Raji (cell line): Measurements from ENCODE around the gene IRX4.

Source experiments
- POLR2A ChIP-seq: IDR thresholded peaks from 2 replicates; pipeline ENCODE4 v1.6.1; 2011; ENCODE audit warnings: low read depth, low read length, control low read depth; ENCODE audit not compliant: insufficient read depth

The IRX4 gene

DNA sequence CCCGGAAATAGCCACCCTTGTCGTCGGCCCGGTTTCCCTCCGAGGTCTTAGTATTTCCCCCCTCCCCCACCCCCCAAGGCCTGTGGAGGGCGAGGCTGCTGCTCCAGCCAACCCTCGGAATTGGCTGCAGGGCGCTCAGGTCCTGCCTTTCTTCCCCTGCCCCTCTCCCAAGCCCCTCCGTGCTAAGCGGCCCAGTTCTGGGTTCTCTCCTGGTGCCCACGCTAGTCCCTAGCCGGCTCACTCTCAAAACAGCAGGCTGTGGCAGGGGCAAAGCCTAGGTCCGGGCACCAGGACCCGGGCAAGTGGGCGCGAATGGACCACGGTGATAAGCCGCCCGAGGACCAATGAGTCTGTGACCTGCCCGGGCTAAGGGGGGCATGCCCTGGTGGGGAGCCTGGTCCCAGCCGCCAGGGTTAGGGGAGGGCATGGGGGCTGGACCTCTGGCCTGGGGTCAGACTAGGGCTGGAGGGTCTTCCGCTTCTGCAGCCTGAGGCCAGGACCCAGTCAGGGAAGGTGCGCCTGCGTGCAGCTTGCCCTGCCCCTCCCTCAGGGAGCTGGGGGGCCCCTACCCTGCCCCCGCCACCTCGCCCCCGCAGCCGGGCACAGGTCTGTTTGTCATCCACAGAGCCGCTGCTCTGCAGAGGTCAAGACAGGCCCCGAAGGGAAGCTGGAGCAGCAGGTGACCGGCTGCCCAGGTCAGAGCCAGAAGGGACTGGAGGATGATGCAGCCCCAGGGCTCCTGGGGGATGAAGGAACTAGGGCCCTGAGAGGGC is 5.0 kb upstream of the IRX4 start:
- TF ChIP-seq POLR2A: no peak

DNA sequence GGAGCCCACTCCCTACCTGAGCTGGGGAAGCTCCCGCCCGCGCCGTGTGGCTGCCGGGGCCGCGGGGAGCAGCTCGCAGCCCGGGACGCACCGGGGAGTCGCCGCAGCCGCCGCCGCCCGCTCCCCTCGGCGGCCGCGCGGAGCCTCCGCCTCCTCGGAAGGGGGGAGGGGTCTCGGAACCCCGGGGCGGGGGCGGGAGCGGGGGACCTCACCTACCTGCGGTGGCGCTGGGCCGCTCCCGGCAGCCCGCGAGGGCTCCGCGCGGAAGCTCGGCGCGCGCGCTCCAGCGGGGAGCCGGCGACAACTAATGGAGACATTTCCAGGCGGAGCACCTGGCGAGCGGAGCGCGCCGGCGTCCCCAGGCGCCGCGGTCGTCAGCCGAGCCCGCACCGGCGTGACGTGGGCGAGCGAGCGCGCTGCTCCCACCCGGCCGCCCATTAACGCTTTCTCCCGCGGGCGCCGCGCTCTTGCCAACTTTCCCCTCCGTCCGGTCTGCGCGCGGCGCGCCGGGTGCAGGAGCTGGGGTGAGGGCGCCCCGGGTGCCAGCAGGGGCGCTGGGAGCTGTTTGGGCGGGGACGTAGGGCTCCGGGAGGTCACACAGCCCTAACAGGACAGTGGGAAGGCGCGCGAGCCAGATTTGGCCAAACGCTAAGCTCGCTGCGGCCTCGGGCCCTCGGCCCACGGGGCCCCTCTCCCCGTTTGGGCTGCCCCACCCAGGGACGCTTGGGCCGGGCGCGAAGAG is 4.3 kb upstream of the IRX4 start:
- no peak for TF ChIP-seq POLR2A

DNA sequence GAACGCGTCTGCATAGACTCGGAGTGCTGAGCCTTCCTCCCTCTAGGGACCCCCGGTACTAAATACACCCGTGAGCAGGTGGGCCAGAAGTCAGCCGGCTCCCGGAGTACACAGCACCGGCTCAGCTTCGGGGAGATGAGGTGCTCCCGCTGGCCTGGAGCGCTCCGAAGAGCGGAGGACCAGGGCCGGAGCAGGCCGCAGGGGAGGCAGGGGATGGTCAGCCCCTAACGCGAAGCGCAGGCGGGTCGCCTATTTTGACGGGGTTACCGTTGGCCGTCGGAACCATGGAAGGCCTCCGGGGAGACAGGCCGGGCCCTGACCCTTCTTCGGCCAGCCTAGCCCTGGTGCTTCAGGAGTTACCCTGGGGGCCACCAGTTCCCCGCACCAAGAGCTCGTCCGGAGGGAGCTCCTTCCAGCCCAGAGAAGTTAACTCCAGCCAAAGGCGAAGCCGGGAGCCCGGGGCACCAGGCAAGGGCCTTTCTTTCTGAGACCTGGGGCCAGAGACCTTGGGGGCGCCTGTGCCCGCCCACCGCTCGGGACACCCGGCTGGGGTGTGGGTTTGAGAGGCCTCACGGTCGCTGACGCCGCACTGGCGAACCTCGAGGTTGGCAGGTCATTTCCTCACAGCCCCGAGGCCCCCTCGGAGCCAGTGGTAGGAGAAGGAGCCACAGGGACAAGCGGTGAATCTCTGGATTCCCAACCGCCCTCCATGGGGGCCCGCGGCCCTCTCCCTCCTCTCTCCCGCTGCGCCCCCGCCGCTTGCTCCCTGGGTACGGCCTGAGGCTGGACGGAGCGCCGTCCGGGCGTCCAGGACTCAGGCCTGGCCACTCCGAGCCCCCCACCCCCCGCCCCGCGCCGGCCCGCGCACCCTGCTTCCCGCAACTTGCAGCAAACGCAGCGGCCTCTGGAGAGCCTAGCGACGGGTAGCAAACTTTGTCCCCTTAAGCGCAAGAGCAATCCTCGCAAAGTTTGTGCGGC is 3.4 kb upstream of the IRX4 start:
- no peak for TF ChIP-seq POLR2A

DNA sequence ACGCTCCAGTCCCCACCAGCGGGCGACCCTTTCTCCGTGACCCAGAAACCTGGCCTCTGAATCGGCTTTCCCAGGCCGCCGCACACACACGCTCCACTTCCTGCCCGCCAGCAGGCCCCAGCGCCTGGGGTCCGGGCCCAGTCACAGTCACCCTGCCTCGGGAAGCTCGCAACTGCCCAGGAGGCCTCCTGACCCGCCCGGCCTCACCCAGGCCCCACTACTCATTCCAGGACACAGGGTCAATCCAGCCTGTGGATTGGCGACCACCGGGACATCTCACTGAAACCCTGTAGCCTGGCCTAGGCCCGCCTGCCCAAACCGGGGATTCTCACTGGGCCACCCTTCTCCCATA is 2.7 kb upstream of the IRX4 start:
- no peak for TF ChIP-seq POLR2A

DNA sequence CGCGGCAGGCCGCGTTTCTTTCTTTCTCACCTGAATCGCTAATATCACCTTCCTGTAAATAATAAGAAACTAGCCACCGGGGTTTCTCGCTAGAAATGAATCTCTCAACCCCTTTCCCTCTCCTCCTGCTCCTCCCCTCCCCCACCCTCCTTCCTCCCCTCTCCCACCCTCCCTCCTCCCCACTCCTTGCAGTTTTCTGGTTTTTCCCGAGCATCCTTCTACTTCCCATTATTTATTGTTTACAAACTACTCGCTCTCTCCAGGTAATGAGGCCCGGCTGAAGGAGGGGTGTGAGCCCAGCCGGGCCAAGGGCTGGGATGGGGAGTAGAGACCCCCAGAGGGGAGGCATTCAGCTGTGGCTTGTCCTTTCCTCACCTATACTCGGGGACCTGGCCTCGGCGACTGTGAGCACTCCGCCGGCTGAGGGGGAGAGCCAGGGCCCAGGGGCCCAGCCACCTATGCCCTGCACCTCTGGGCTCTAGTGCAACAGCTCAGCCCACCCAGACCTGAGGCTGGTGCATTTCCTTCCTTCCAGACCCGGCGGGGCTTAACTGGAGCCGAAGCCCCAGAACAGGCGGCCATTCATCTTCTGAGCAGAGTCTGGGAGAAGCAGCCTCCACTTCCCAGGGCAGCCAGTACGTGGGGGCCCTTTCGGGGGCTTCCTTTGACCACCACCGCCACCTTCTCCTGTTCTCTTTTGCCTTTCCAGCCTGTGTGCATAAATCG is 2.1 kb upstream of the IRX4 start:
- TF ChIP-seq POLR2A: no peak

DNA sequence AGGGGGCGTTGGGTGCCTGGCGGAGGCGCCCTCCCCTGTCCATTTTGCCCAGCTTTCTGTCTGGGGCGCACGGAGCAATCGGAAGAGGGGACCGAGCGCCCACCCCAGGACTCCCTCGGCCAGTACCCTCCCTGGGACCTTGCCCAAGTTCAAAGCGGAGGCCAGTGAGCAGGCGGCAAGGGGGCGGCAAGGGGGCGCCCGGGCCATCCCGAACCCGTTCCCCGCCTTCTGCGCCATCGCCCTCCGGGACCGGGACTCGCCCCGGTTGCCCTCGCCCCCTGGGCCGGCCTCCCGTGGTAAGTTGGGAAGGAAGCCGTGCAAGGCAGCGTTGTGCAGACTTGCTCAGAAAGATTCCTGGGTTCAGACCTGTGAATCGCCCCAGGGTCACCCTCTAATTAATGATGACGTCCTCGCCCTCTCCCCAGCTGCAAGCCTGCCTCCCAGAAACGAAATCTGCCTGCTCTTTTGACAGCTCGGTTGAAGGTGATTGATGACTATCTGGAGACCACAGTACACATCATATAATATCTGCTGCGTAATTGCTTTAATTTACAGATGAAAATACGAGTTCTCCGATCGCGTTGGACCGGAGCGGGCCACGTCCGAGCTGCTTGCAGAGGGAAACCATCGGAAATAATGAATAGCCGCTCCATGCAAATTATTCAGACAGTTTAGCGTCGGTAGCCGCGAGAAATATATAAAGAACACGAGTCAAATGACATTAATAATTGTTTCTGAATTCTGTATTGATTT is 1.4 kb upstream of the IRX4 start:
- no peak for TF ChIP-seq POLR2A

DNA sequence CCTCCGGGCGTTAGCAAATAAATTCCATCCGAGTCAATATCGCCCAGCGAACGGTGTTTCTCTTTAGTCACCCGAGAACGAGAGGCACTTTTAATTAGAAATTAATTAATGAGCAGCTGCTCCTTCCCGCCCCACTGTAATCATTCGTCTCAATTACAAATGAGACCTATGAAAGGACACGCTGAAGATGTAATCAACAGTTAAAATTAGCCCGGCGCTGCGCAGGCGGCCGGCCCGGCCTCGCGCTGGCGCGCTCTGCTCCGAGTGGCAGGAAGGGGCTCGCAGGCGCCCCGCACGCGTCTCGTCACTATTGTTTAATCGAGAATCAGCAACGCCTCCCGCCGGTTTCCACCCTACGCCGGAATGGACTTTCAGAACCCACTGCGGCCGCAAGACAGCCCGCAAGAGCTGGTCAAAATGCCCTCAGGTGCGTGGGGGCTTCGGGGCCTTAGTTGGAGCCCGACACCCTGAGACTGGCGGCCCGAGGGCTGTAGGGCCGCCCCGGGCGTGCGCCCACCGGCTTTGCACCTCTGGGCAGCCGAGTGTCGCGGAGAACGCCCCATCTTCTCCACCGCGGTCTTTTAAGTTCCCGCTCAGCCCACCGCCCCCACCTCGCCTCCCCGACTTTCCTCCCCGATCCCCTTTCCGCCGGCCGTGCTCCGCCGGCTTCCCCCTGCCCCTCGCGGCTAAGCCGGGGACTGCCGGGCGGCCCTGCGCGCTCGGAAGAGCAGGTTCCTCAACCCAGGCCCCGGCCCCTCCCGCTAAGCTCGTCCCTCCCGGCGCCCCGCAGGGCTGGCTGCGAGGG is 597 bp upstream of the IRX4 start:
- TF ChIP-seq POLR2A: no peak

DNA sequence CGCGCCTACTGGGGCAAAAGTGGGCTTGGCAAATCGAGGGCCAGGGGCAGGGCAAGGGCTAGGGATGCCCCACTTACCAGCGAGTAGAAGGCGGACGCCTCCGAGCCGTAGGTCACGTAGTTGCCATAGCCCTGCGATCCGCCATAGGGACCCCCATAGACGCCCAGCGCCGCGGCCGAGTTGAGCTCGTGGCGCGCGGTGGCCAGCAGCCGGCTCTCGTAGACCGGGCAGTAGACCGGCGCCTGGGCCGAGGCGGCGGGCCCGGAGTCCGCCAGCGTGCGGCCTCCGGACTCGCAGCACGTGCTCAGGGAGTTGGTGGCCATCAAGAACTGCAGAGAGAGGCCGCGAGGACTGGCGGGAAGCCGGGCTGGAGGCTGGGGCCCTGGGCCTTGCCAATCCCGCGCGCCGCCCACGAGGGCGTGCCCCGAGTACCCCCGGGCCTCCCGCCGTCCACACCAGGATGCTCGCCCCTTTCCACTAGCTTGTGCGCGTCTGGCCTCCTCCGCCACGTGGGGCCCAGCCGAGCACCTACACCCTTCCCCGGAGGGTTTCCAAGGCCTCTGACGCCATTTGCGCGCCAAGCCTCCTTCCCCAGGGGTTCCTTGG is 891 bp downstream of the IRX4 start:
- TF ChIP-seq POLR2A: no peak

DNA sequence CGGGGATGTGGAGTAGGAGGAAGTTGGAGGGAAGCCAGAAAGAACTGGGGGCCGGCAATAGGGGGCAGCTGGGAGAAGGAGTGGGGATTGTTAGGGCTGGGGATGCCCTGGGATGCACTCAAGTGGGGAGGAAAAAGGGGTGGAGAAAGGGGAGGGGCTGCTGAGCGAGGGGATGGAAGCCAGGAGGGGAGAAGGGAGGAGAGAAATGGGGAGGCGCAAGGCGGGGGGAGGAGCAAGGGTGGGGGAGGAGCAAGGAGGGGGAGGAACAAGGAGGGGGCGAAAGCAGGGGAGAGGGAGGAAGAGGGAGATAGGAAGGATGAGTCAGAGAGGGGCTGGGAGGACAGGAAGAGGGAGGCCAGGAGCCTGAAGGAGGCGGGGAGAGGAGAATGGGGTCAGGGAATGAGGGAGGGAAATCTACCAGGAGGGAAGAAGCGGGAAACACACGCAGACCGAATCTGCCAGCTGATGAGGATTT is 1.6 kb downstream of the IRX4 start:
- no peak for TF ChIP-seq POLR2A

DNA sequence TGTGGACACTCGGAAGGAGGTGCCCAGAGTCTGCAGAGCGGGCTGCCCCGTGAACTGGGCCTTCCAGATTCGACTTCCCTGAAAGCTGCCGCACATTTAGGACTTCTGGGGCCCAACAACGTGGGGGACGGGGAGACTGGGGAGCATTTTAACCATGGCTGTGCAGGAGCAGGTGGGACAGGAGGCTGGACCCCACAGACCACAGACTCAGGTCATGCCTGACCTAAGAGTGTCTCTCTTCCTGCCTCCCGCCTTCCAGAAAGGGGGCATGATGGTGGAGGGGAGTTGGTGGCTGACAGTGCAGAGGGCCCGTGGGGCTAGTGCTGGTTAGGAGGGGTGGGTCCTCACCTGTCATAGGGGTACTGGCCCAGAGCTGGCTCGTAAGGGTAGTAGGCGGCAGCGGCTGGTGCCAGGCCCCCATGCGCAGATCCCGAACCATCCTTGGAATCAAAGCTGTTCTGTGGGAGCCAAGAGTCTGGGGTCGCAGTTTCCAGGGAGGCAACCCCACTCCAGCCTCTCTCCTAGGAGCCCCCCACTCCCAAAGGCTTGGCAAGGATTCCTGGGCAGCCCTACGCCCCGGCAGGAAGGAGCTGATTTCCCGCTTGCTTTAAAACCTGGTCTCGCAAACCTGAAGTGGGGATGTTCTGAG is 2.2 kb downstream of the IRX4 start:
- TF ChIP-seq POLR2A: no peak

DNA sequence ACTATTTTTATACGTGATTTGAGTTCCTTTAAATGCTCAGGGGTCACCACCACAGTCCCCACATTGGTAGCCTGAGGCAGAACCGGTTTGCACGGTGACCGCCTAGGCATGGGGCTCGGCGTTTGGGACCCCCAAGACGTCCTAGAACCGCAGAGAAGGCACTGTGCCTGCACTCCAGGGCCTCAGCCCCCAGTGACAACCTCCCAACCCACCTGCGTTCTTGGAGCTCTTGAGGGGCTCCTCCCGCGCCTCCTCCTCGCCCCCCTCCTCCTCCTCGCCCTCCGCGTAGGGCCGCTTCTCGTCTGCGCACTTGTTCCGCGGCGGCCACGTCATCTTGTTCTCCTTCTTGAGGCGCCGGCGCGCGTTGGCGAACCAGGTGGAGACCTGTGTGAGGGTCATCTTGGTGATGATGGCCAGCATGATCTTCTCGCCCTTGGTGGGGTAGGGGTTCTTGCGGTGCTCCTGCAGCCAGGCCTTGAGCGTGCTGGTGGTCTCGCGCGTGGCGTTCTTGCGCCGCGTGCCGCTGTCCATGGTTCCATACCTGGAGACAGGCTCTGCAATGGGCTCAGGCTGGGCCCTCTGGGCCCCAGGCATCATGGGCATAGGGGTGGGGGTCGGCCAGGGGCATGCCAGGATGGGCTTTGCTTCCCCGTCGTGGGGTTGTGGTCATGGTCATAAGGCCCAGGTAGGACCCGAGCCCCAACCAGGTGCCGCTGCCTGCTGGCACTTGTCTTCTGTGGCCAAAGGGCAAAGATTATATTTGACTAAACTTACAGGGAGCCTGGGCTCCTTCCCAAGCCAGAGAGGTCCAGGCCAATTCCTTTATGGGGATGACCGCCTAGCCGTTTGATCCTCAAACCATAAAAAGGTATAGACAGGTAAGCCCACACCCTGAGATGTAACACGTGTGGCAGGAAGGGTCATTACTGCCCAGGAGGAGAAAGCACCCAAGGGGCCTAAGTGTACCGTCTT is 3.1 kb downstream of the IRX4 start:
- no peak for TF ChIP-seq POLR2A
